ENCODE results near the gene SCYGR3.

- TF ChIP-seq EZH2 (IDR thresholded peaks at IDR 0.05) (no peak), POLR2AphosphoS5 (IDR thresholded peaks at IDR 0.05; ENCODE audit: borderline replicate concordance, low read depth, low read length) (no peak)
These were observed 40.8 kb upstream of the SCYGR3 start for GRCh38 chr2:227655454-227655853.
